B cell (primary cell): Measurements from ENCODE around the gene SLC1A1.

ENCODE experiments used
- EZH2 ChIP-seq: IDR thresholded peaks from 2 replicates; pipeline ENCODE4 v1.6.1; 2012; ENCODE audit warnings: borderline replicate concordance, low read depth, mild to moderate bottlenecking, moderate library complexity, low read length; ENCODE audit not compliant: insufficient read depth, poor library complexity, severe bottlenecking
- TF ChIP-seq, protein P1 (sequence below): fragments of 200-600 bp; IDR thresholded peaks from one replicate; pipeline ENCODE4 v1.8.0; 2022; ENCODE audit warnings: antibody characterized with exemption, mild to moderate bottlenecking

DNA sequence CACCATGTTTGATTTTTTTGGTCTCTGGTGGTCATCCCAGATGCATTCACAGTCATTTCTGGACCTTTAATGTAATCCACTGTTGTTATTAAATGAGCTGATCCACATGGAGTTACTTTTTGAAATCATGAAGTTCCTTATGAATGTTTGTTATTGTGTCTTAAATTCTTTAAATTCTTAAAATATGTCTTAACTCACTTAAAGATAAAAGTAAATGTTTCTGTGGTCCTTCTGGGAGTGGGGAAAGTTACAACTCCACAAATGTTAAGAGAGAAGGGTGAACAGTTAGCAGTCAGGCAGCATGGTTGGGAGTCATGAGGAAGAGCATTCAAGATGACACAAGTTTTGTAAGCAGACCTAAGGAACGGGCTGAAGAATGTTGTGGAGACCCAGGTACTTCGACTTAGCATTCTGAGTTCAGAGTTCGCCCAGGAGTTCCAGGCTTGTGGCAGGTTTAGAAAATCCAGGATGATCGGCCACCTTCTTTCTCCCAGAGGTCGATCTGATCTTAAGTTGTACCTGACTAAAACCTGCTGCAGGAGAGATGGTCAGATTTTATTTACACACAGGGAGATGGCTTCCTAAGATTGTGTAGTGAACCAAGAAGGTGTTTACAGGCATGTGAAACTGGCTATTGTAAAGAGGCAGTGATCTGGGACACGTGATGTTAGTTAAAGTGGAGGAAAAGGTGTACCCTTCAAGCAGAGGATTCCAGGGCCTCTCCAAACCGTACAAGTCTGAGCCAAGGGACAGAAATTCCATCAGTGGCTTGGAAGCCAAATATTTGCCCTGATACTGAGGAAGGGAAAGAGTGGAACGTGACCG lies 17.2 kb downstream of the SLC1A1 start:
- TF ChIP-seq, protein P1, sequence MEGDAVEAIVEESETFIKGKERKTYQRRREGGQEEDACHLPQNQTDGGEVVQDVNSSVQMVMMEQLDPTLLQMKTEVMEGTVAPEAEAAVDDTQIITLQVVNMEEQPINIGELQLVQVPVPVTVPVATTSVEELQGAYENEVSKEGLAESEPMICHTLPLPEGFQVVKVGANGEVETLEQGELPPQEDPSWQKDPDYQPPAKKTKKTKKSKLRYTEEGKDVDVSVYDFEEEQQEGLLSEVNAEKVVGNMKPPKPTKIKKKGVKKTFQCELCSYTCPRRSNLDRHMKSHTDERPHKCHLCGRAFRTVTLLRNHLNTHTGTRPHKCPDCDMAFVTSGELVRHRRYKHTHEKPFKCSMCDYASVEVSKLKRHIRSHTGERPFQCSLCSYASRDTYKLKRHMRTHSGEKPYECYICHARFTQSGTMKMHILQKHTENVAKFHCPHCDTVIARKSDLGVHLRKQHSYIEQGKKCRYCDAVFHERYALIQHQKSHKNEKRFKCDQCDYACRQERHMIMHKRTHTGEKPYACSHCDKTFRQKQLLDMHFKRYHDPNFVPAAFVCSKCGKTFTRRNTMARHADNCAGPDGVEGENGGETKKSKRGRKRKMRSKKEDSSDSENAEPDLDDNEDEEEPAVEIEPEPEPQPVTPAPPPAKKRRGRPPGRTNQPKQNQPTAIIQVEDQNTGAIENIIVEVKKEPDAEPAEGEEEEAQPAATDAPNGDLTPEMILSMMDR, result no peak
- no peak for TF ChIP-seq EZH2
